Left ventricle myocardium inferior (tissue), 1 donor: Measurements from ENCODE around the gene MPZL1. TPM values are rescaled to one million over a fixed set of nuclear protein-coding genes. Genes with fewer than 3 reads are reported as not detected.
"Not testable (repeated sequence)": the region's sequence is repeated elsewhere in the genome, so short reads cannot be mapped to it uniquely, and the experiment has no call there.

Experiments used
- DNase-seq: peaks from one replicate; pipeline ENCODE4 v3.0.0-alpha.2; 2020
- H3K27ac ChIP-seq: fragments of 200-600 bp; replicated peaks from 2 replicates; pipeline ENCODE4 v1.8.0; 2021
- H3K27me3 ChIP-seq: fragments of 200-600 bp; 2 replicates; pipeline ENCODE4 v1.8.0; 2021; ENCODE audit warnings: low read depth
- H3K36me3 ChIP-seq: fragments of 200-600 bp; 2 replicates; pipeline ENCODE4 v1.8.0; 2021
- H3K4me1 ChIP-seq: fragments of 200-600 bp; 2 replicates; pipeline ENCODE4 v1.8.0; 2021
- H3K4me3 ChIP-seq: fragments of 200-600 bp; 2 replicates; pipeline ENCODE4 v1.8.0; 2021; ENCODE audit warnings: mild to moderate bottlenecking, moderate library complexity
- H3K9me3 ChIP-seq: fragments of 200-600 bp; replicated peaks from 2 replicates; pipeline ENCODE4 v1.8.0; 2021
- CTCF ChIP-seq: fragments of 200-600 bp; IDR thresholded peaks from 2 replicates; pipeline ENCODE4 v1.8.0; 2021; ENCODE audit warnings: antibody characterized with exemption, mild to moderate bottlenecking, borderline replicate concordance
- intact Hi-C: fragments of 100-400 bp; cut with micrococcal nuclease; formaldehyde crosslinking; loops from one replicate; pipeline ENCODE4 v1.11.0; 2022
- total RNA-seq: library from RNA; stranded (reverse); fragmentation: NEBNext Ultra II Directional; extraction: Animal tissue kit (Norgen Biotek cat#: 25700); gene quantifications from one replicate; pipeline ENCODE4 v1.2.1, GENCODE V29; 2021
- donor health status: DM: no; HTN: yes; CAD: no; lungs with severe emphysema.

The MPZL1 gene
- total RNA-seq, 1 donor from 2014 or later, result 28.9 TPM

DNA sequence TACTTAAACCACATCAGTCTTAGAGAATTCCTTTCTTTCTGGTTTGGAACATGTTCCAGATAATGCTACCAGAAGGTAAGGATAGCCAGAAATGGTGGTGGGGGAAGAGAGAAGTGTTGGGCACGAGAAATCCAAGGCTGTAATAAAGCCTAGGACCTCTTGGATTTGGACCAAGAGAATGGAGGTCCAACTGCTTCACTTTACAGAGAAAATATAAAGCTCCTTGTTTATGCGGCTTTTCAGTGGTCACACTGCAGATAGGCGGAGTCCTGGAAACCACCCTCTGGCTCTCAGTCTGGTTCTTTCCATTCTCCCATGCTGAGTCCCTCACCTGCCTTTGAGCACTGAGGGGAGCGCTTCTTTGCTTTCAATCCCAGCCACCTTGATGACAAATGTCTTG, 104.3 kb downstream of the MPZL1 start:
- intact Hi-C loops, result no loop called here

GRCh38 chr1:167829868-167830267, 108.1 kb downstream of the MPZL1 start:
- no peak overlapping the region for H3K27ac ChIP-seq
- intact Hi-C loops, result no loop called here
- no peak for TF ChIP-seq CTCF

More for the DNA sequence above, 104.3 kb downstream of the MPZL1 start:
- TF ChIP-seq CTCF, result no peak
- no peaks in the 10 kb centered on the region for H3K9me3 ChIP-seq
- no peak overlapping the region for H3K27ac ChIP-seq
- no peaks in the 10 kb centered on the region for H3K27me3 ChIP-seq
- no peak for DNase-seq
- H3K4me1 ChIP-seq, result no peaks in the 10 kb centered on the region
- no peaks in the 10 kb centered on the region for H3K36me3 ChIP-seq
- H3K4me3 ChIP-seq, result no peak overlapping the region

GRCh38 chr1:167830668-167831067, 108.9 kb downstream of the MPZL1 start:
- H3K4me3 ChIP-seq, H3K4me1 ChIP-seq, H3K27me3 ChIP-seq, H3K9me3 ChIP-seq, intact Hi-C loops, H3K27ac ChIP-seq, H3K36me3 ChIP-seq, DNase-seq: not testable (repeated sequence)

More at GRCh38 chr1:167829868-167830267, 108.1 kb downstream of the MPZL1 start:
- H3K27me3 ChIP-seq, result no peaks in the 10 kb centered on the region
- H3K4me3 ChIP-seq, result no peak overlapping the region
- H3K4me1 ChIP-seq, result no peaks in the 10 kb centered on the region
- H3K9me3 ChIP-seq, result no peaks in the 10 kb centered on the region
- DNase-seq, result no peak
- no peaks in the 10 kb centered on the region for H3K36me3 ChIP-seq

DNA sequence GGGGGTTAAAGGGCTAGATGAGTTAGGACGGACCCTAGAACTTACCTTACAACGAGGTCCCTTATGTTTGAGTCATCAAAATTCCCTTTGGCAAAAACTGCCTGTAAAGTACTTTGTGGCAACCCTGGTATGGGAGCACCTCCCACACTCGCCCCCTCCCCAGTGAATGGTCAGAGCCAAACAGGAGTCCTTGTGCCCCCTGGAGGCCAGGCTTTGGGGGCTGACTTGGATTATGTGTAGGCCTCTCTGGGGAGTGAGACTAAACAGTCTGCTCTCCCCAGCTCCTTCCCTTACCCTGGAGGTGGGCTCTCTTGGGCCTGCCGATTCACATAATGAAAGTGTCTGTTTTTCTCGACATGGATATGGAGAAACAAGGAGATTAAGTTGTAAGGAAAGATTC, 110.9 kb downstream of the MPZL1 start:
- Histone ChIP-seq H3K9me3 (no peaks in the 10 kb centered on the region), H3K4me3 (no peak overlapping the region), H3K4me1 (no peaks in the 10 kb centered on the region), H3K36me3 (no peaks in the 10 kb centered on the region), H3K27me3 (no peaks in the 10 kb centered on the region), H3K27ac (no peak overlapping the region)
- intact Hi-C loops, result no loop called here
- no peak for TF ChIP-seq CTCF
- no peak for DNase-seq

- intact Hi-C loops, result no loop called here
- TF ChIP-seq CTCF, result no peak
- no peak for DNase-seq
- Histone ChIP-seq H3K9me3 (no peaks in the 10 kb centered on the region), H3K4me1 (no peaks in the 10 kb centered on the region), H3K36me3 (no peaks in the 10 kb centered on the region), H3K4me3 (no peak overlapping the region), H3K27ac (no peak overlapping the region), H3K27me3 (no peaks in the 10 kb centered on the region)
Observed at GRCh38 chr1:167833904-167834303, 112.1 kb downstream of the MPZL1 start.

- no peak for TF ChIP-seq CTCF
- no peaks in the 10 kb centered on the region for H3K9me3 ChIP-seq
- H3K27me3 ChIP-seq, result no peaks in the 10 kb centered on the region
- intact Hi-C loops, result no loop called here
- H3K4me3 ChIP-seq, result no peak overlapping the region
- H3K4me1 ChIP-seq, result no peaks in the 10 kb centered on the region
- H3K27ac ChIP-seq, result no peak overlapping the region
- no peaks in the 10 kb centered on the region for H3K36me3 ChIP-seq
- DNase-seq, result no peak
Observed at GRCh38 chr1:167836197-167836596, 114.4 kb downstream of the MPZL1 start.
